GM18520 (cell line): ENCODE results near the gene SWSAP1.

ENCODE experiments used
- ATAC-seq: cut with Tn5 transposase; IDR thresholded peaks from one replicate; pipeline ENCODE4 v1.9.1; 2021; ENCODE audit not compliant: unreplicated experiment

Gene SWSAP1

GRCh38 chr19:11408591-11408990, 34.1 kb downstream of the SWSAP1 start:
- no peak for ATAC-seq

- no peak for ATAC-seq
Observed at GRCh38 chr19:11410682-11411081, 36.2 kb downstream of the SWSAP1 start.

GRCh38 chr19:11414544-11414943, 40.1 kb downstream of the SWSAP1 start:
- ATAC-seq = no peak

- ATAC-seq = no peak
Observed at GRCh38 chr19:11416346-11417052, 42.0 kb downstream of the SWSAP1 start.

GRCh38 chr19:11418094-11418548, 43.7 kb downstream of the SWSAP1 start:
- ATAC-seq = no peak

GRCh38 chr19:11418549-11419506, 44.4 kb downstream of the SWSAP1 start, which contains the start of gene RGL3:
RGL3 (minus strand) TSS chr19:11419314; CDS start chr19:11419278, 36 bp downstream.
- ATAC-seq = no peak

- ATAC-seq = no peak
Observed at GRCh38 chr19:11420429-11421370, 46.2 kb downstream of the SWSAP1 start.

- no peak for ATAC-seq
Observed at GRCh38 chr19:11421371-11422098, 47.1 kb downstream of the SWSAP1 start.

- ATAC-seq = peak; percentile 63
Observed at GRCh38 chr19:11422163-11423065, 47.9 kb downstream of the SWSAP1 start.

GRCh38 chr19:11423164-11423790, 48.8 kb downstream of the SWSAP1 start:
- ATAC-seq = no peak

- ATAC-seq = no peak
Observed at GRCh38 chr19:11423791-11424181, 49.3 kb downstream of the SWSAP1 start.
